AG10803 (cell line): Measurements from ENCODE around the gene STK39.

Source experiments
- DNase-seq: peaks from one replicate; pipeline ENCODE4 v3.0.0; 2010; ENCODE audit warnings: low read depth
- H3K4me3 ChIP-seq: 2 replicates; pipeline ENCODE4 v1.5.1; 2011; ENCODE audit warnings: mild to moderate bottlenecking, low read length, control low read depth
- CTCF ChIP-seq: conservative IDR thresholded peaks from 2 replicates; pipeline ENCODE4 v1.5.1; 2011; ENCODE audit warnings: mild to moderate bottlenecking, low read length, control low read depth, inconsistent platforms

Gene STK39

DNA sequence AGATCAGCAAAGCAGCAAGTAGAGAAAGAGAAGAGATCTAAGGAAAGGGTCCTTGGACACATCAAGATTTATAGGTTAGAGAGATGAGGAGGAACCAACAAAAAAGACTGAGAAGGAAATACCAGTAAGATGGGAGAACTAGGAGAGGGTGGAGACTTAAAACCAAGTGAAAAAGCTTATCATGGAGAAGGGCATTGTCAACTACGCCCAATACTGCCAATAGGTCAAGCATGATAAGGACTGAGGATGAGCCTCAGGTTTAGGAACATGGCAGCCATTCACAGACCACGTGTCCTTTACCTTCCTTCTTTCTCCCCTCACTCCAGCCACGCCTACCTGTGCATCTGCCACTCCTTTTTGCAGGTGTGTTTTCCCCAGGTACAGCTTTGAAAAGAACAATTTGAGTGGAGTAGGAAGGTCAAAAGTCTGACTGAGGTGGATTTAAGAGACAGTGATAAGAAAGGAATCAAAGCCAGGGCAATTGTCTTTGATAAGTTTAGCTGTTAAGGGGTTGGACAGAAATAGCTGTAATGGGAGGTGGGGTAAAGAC is 238.7 kb downstream of the STK39 start:
- no peak for TF ChIP-seq CTCF
- DNase-seq: no peak
- no peak overlapping the region for H3K4me3 ChIP-seq

- no peak overlapping the region for H3K4me3 ChIP-seq
- DNase-seq: no peak
- TF ChIP-seq CTCF: no peak
Observed at GRCh38 chr2:168006498-168006897, 240.9 kb downstream of the STK39 start.

GRCh38 chr2:168005586-168005985 is 241.8 kb downstream of the STK39 start:
- no peak for TF ChIP-seq CTCF
- H3K4me3 ChIP-seq: no peak overlapping the region
- no peak for DNase-seq

DNA sequence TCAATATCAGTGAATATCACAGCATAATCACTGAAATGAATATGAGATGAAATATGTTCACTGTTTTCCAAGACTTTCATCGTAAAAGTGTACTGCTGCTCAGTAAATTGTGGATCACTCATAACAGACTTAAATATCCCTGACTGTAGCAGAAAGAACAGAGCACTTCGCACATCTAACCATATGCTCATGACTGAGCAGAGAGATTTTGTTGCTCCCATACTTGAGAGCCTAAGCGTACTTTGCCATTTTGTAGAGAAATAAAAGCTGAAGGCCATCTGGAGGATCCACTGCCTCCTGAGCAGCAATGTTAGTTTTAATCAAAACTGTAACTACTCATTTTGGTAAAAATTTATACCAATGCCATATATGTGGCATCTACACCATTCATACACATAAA is 243.5 kb downstream of the STK39 start:
- no peak for TF ChIP-seq CTCF
- H3K4me3 ChIP-seq: no peak overlapping the region
- DNase-seq: no peak

DNA sequence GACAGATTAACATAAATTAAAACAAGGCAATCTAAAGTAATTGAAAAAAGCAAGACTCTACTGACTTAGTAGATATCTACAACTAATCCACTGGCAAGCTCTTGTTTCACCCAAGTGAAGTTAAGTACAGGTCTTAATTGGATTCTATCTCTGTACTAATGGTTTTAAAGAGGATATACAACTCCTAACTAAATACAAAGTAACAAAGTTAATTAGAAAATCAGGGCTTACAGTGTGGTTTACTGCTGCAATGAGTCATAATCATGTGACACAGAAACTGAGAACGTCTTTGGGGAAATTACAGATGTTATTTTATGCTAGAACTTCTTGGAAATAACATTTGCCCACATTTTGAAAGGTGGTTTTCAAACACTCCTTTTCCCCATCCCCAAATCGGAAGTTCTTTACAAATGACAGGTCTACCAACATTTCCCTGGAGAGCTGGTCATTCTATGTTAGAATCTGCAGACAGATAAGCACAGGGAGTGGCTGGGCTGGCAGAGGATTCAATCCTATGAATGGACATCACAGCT is 245.3 kb downstream of the STK39 start:
- H3K4me3 ChIP-seq: no peak overlapping the region
- TF ChIP-seq CTCF: no peak
- DNase-seq: peak; percentile 29

DNA sequence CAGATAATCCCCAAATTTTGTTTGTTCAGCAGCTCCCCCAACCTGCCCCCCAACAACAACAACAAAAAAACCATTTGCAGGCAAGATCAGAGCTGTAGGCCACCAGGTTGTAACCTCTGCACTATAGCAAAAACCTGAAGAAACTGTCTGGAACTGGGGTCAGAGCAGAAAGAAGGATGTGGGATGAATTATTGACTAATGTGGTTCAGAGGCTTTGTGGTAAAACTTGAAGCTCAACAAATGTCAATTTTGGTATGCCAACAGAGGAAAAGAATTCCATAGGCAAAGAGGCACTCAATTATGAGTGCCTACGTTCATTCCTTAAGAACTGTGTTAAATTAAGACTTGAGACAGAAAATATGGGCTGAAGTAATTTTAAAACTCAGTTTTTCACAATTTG is 255.1 kb downstream of the STK39 start:
- no peak for TF ChIP-seq CTCF
- no peak for DNase-seq

GRCh38 chr2:167990062-167990461 is 257.3 kb downstream of the STK39 start:
- H3K4me3 ChIP-seq: no peak overlapping the region
- DNase-seq: no peak
- TF ChIP-seq CTCF: no peak

More for the DNA sequence above, 255.1 kb downstream of the STK39 start:
- H3K4me3 ChIP-seq: no peak overlapping the region
